NB4 (cell line): ENCODE results near the gene PLTP.
A peak's percentile ranks its signal among the peaks of the same experiment; 100 is the strongest.

Source experiments
- DNase-seq: peaks from one replicate; pipeline ENCODE4 v3.0.0; 2010; ENCODE audit warnings: low read depth
- H3K4me3 ChIP-seq: one replicate; pipeline ENCODE4 v1.5.1; 2011; ENCODE audit warnings: mild to moderate bottlenecking, low read depth, low read length, moderate library complexity
- MYC ChIP-seq: IDR thresholded peaks from 2 replicates; pipeline ENCODE4 v1.6.1; 2011; ENCODE audit warnings: low read depth, low read length
- POLR2A ChIP-seq: IDR thresholded peaks from 2 replicates; pipeline ENCODE4 v1.6.1; 2011; ENCODE audit warnings: mild to moderate bottlenecking; ENCODE audit not compliant: insufficient read length; ENCODE audit errors: extremely low read depth
- TF ChIP-seq, protein P1 (sequence below): IDR thresholded peaks from one replicate; pipeline ENCODE4 v1.5.1; 2012; ENCODE audit warnings: low read depth, low read length
- TF ChIP-seq, protein P2 (sequence below): IDR thresholded peaks from 2 replicates; pipeline ENCODE4 v1.6.1; 2011; ENCODE audit warnings: low read depth, low read length

Gene PLTP

DNA sequence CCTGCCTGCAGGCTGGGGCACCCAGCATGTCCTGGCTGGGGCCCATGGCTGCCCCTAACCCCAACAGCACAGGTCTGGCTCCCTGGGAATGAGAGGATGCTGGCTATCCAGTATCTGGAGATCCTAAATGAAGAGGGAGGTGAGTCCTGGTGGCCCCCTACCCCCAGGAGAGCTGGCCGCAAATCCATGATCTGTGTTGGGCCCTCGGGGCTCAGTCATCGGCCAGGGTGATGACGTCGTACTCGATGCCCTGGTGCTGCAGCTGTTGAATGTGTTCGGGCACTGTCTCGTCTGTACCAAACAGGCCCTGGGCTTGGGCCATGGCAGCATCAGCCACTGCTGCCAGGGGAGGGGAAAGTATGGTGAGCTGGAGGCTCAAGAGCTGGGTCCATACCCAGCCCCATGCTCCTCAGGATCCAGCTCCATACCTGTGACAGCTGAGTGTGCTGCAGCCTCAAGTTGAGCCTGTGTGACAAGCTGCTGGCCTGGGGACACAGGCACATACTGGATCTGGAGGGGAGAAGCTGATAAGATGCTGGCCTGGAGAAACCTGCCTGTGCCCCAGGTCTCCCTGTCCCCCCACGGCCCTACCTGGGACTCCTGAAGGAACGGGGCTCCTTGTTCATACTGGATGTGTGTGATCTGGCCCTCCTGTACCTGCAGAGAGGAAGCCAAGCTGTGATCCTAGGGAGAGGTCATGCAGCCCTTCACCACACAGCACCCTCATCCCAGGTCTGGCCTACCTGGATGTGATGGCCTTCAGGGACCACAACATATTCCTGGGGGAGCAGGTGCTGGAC, 37.0 kb upstream of the PLTP start:
- TF ChIP-seq MYC: no peak
- TF ChIP-seq, protein P1, sequence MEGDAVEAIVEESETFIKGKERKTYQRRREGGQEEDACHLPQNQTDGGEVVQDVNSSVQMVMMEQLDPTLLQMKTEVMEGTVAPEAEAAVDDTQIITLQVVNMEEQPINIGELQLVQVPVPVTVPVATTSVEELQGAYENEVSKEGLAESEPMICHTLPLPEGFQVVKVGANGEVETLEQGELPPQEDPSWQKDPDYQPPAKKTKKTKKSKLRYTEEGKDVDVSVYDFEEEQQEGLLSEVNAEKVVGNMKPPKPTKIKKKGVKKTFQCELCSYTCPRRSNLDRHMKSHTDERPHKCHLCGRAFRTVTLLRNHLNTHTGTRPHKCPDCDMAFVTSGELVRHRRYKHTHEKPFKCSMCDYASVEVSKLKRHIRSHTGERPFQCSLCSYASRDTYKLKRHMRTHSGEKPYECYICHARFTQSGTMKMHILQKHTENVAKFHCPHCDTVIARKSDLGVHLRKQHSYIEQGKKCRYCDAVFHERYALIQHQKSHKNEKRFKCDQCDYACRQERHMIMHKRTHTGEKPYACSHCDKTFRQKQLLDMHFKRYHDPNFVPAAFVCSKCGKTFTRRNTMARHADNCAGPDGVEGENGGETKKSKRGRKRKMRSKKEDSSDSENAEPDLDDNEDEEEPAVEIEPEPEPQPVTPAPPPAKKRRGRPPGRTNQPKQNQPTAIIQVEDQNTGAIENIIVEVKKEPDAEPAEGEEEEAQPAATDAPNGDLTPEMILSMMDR: no peak
- TF ChIP-seq, protein P2, sequence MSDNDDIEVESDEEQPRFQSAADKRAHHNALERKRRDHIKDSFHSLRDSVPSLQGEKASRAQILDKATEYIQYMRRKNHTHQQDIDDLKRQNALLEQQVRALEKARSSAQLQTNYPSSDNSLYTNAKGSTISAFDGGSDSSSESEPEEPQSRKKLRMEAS: no peak
- TF ChIP-seq POLR2A: no peak
- DNase-seq: no peak

DNA sequence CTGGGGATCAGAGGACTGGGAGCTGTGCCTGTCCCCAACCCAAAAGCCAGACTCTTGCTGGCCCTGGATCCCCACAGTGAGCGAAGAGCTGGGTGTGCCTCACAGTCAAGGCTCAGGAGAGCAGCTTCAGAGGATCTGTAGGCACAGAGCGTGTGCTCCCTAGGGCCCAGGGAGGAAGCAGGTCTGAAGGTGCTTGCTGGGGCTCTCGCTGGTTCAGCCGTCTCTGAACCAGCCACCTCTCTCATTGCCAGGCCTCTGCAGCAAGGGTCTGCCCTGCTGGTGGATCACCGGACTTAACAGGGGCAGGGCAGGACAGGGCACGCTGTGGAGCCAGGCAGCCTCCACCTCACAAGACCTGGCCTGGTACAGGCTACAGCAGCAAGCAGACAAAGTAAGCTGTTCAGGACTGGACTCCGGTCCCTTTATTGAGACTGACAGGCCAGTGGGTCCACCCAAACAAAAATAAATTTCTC, 36.3 kb upstream of the PLTP start:
- TF ChIP-seq MYC: no peak
- TF ChIP-seq, protein P1: no peak
- TF ChIP-seq, protein P2: no peak
- no peak overlapping the region for H3K4me3 ChIP-seq
- no peak for DNase-seq

More for the DNA sequence above, 37.0 kb upstream of the PLTP start:
- no peak overlapping the region for H3K4me3 ChIP-seq

DNA sequence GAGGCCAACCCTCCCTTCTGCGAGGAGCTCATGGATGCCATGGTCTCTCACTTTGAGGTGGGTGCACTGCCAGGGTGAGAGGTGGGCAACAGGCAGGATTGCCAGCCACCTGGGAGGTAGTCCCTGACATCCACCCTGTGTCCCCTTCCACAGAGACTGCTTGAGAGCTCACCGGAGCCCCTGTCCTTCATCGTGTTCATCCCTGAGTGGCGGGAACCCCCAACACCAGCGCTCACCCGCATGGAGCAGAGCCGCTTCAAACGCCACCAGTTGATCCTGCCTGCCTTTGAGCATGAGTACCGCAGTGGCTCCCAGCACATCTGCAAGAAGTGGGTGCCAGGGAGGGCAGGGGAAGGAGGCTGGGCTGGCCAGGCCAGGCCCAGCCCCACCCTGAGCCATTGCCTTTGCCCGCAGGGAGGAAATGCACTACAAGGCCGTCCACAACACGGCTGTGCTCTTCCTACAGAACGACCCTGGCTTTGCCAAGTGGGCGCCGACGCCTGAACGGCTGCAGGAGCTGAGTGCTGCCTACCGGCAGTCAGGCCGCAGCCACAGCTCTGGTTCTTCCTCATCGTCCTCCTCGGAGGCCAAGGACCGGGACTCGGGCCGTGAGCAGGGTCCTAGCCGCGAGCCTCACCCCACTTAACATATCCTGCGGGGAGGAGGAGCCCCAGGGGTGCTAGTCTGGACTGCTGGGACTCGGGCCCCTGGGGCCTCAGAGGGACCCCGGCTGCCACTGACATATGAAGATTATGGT, 35.3 kb upstream of the PLTP start:
- no peak for TF ChIP-seq POLR2A
- TF ChIP-seq, protein P1: no peak
- TF ChIP-seq MYC: no peak
- TF ChIP-seq, protein P2: no peak
- no peak overlapping the region for H3K4me3 ChIP-seq
- no peak for DNase-seq

DNA sequence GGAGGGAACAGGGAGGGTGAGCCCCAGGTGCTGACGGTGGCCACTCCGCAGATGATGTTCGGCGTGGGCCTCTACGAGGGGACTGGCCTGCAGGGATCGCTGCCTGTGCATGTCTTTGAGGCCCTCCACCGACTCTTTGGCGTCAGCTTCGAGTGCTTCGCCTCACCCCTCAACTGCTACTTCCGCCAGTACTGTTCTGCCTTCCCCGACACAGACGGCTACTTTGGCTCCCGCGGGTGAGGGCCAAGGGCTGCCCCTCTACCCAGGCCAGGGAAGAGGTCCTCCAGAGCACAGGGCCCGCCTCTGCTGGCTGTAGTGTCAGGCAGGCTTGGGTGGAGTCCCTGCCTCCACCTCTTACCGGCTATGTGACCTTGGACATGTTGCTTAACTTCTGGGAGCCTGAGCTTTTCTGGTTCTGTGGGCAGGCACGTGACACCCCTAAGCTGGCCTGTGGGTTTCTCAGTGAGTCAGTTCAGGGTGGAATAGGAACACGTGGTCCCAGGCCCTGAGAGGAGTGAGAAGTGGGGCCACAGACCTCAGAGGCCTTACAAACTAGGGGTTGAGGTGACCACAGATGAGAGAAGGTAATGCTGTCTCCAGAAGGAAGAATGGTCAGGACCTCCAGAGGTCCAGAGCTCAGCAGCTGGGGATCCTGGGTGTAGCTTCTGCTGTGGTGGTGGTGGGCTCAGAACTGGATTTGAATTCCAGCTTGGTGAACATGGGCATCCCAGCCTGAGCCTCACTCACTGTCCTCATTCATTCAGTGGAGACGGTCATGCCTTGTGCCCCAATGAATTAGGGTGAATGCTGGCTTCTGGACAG, 34.4 kb upstream of the PLTP start:
- TF ChIP-seq, protein P2: peak; percentile 100
- peak; percentile 7 for TF ChIP-seq POLR2A
- TF ChIP-seq, protein P1: no peak
- peak; percentile 99 for TF ChIP-seq MYC
- peak overlapping the region; percentile 42 for H3K4me3 ChIP-seq
- DNase-seq: peak; percentile 96

DNA sequence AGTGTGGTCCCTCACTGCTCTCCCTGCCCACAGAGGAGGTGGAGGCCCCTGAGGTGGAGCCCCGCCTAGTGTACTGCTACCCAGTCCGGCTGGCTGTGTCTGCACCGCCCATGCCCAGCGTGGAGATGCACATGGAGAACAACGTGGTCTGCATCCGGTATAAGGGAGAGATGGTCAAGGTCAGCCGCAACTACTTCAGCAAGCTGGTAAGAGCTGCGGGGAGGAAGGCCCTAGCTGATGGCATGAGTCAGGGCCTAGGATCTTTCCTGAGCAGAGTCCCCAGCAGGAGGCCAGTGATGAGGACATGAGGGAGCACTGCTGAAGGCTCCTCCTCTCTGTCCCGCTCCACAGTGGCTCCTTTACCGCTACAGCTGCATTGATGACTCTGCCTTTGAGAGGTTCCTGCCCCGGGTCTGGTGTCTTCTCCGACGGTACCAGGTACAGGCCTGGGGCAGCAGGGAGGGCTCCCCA, 33.8 kb upstream of the PLTP start:
- peak overlapping the region; percentile 42 for H3K4me3 ChIP-seq
- DNase-seq: peak; percentile 97
- peak; percentile 99 for TF ChIP-seq MYC
- TF ChIP-seq, protein P1: no peak
- peak; percentile 20 for TF ChIP-seq POLR2A
- TF ChIP-seq, protein P2: peak; percentile 98
